Cardiac fibroblast (primary cell): ENCODE measurements around the gene TAF8.
A peak's percentile ranks its signal among the peaks of the same experiment; 100 is the strongest.

Source experiments
- DNase-seq, 2 donors: peaks; one replicate each; pipeline versions ENCODE4 v3.0.0 to v3.0.0-alpha.2; 2010; ENCODE audit warnings: low read depth in 2 of 2
- H3K4me3 ChIP-seq, 2 donors: replicated peaks in 1 of 2; 1 replicate in 1 of 2; 2 replicates in 1 of 2; pipeline ENCODE4 v1.5.1; 2011; ENCODE audit warnings: low read depth in 2 of 2, low read length in 2 of 2, mild to moderate bottlenecking in 2 of 2, moderate library complexity in 1 of 2
- TF ChIP-seq, protein P1 (sequence below): IDR thresholded peaks from one replicate; pipeline ENCODE4 v1.5.1; 2011; ENCODE audit warnings: low read depth, mild to moderate bottlenecking, low read length, inconsistent platforms

The TAF8 gene

DNA sequence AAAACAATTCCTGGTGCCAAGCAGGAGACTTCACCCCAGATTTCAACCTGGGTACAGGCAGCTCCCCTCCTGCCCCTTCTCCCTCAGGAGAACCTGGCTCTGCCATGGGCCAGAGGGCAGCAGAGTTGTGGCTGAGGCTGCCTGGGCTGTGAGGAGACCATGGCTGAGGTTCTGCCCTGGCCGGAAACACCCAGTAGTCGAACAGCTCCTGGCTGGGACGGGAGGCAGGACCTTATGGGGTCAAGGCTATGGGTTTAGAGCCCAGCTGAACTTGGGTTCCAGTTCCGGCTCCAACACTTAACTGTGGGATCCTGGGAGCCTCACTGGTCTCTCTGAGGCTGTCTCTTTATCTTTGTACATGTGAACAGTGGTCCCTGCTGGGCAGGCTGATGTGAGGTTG lies 83.6 kb downstream of the TAF8 start:
- DNase-seq = no peak
- H3K4me3 ChIP-seq = no peak overlapping the region
- TF ChIP-seq, protein P1, sequence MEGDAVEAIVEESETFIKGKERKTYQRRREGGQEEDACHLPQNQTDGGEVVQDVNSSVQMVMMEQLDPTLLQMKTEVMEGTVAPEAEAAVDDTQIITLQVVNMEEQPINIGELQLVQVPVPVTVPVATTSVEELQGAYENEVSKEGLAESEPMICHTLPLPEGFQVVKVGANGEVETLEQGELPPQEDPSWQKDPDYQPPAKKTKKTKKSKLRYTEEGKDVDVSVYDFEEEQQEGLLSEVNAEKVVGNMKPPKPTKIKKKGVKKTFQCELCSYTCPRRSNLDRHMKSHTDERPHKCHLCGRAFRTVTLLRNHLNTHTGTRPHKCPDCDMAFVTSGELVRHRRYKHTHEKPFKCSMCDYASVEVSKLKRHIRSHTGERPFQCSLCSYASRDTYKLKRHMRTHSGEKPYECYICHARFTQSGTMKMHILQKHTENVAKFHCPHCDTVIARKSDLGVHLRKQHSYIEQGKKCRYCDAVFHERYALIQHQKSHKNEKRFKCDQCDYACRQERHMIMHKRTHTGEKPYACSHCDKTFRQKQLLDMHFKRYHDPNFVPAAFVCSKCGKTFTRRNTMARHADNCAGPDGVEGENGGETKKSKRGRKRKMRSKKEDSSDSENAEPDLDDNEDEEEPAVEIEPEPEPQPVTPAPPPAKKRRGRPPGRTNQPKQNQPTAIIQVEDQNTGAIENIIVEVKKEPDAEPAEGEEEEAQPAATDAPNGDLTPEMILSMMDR = no peak

GRCh38 chr6:42135161-42135560 lies 84.8 kb downstream of the TAF8 start:
- no peak for DNase-seq
- TF ChIP-seq, protein P1 = no peak
- H3K4me3 ChIP-seq = no peak overlapping the region

DNA sequence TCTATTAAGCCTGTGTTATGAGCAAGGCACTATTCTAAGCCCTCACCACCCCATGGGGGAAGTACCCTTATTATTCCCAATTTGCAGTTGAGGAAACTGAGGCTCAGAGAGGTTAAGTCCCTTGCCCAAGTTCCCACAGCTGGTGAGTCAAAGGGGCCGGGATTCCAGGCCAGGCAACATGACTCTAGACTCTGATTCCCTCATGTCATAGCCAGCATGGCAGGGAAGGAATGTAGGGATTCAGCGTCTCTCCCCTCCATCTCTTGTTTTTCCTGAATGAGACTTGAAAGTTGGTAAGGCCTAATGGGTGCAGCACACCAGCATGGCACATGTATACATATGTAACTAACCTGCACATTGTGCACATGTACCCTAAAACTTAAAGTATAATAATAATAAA lies 85.4 kb downstream of the TAF8 start:
- H3K4me3 ChIP-seq = no peak overlapping the region
- TF ChIP-seq, protein P1 = no peak
- no peak for DNase-seq

GRCh38 chr6:42136508-42137193 lies 86.3 kb downstream of the TAF8 start:
- TF ChIP-seq, protein P1 = peak; percentile 22
- DNase-seq = peak; percentile 41 to 72
- H3K4me3 ChIP-seq = no peak overlapping the region
